HCT116 (cell line): Measurements from ENCODE around the gene CD58. TPM values are rescaled to one million over a fixed set of nuclear protein-coding genes. Genes with fewer than 3 reads are reported as not detected.

Experiments used
- ATAC-seq: fragments of 200-7000 bp; cut with Tn5 transposase; 2 replicates; pipeline ENCODE4 v1.9.1; 2020; ENCODE audit warnings: mild to moderate bottlenecking, moderate library complexity
- BruUV-seq: library from RNA; stranded (reverse); fragments of 400-500 nt; replicated peaks from 2 replicates; lab custom pipeline; 2021; lab: Mats Ljungman, UMichigan
- CTCF ChIA-PET: fragments of 300-600 bp; sonication (Branson Sonifier 250); formaldehyde crosslinking; loops from one replicate; lab custom pipeline; 2021; ENCODE audit warnings: antibody characterized with exemption; lab: Charles Lee
- POLR2A ChIA-PET: fragments of 300-600, 350-600 bp; sonication (Branson Sonifier 250); formaldehyde crosslinking; loops from one replicate; lab custom pipeline; 2021; ENCODE audit warnings: antibody characterized with exemption; lab: Charles Lee
- RAD21 ChIA-PET, 2 experiments: fragments of 300-600 bp; sonication (Branson Sonifier 250); formaldehyde crosslinking; loops; one replicate each; lab custom pipeline; 2023; ENCODE audit warnings: low total read pairs in 2 of 2; ENCODE audit not compliant: uncharacterized antibody in 2 of 2, unreplicated experiment in 2 of 2, low non-redundant PET in 1 of 2; lab: Charles Lee
- DNase-seq: peaks from one replicate; pipeline ENCODE4 v3.0.0-alpha.2; 2010; ENCODE audit warnings: low read depth, low spot score
- H2AFZ ChIP-seq: fragments of 200-600 bp; shearing (Covaris generic), sonication (generic); 2 replicates; pipeline ENCODE4 v1.6.1; 2017; ENCODE audit warnings: low read depth, mixed run types, mixed read lengths, antibody characterized with exemption, low read length; ENCODE audit not compliant: poor library complexity, severe bottlenecking
- H3K27ac ChIP-seq: 2 replicates; pipeline ENCODE4 v1.5.1; 2012; ENCODE audit warnings: low read depth, low read length
- H3K27me3 ChIP-seq: fragments of 200-600 bp; sonication (generic); 2 replicates; pipeline ENCODE4 v1.6.1; 2016; ENCODE audit warnings: mixed run types, low read length, mixed read lengths; ENCODE audit not compliant: insufficient read depth
- H3K36me3 ChIP-seq, 2 experiments: fragments of 200-500 bp in 1 of 2; fragments of 200-600 bp in 1 of 2; sonication (Bioruptor generic) in 1 of 2; sonication (generic) in 1 of 2; 2 replicates each; pipeline versions ENCODE4 v1.5.1 to v1.6.1; 2014 to 2016; ENCODE audit warnings: low read length in 2 of 2, inconsistent platforms in 1 of 2, mixed read lengths in 1 of 2, mixed run types in 1 of 2; ENCODE audit not compliant: insufficient read depth in 2 of 2, control insufficient read depth in 1 of 2
- H3K4me1 ChIP-seq, 2 experiments: fragments of 200-600 bp in 1 of 2; sonication (generic) in 1 of 2; 2 replicates each; pipeline versions ENCODE4 v1.5.1 to v1.6.1; 2012 to 2017; ENCODE audit warnings: low read length in 2 of 2, inconsistent platforms in 1 of 2, mild to moderate bottlenecking in 1 of 2, mixed read lengths in 1 of 2, mixed run types in 1 of 2, moderate library complexity in 1 of 2; ENCODE audit not compliant: insufficient read depth in 2 of 2, control insufficient read depth in 1 of 2
- H3K4me2 ChIP-seq: fragments of 200-600 bp; sonication (generic); 2 replicates; pipeline ENCODE4 v1.6.1; 2017; ENCODE audit warnings: mixed run types, low read length, mixed read lengths
- H3K4me3 ChIP-seq, 2 experiments: fragments of 200-600 bp in 1 of 2; sonication (generic) in 1 of 2; replicated peaks in 1 of 2; 2 replicates each; pipeline ENCODE4 v1.5.1; 2011 to 2016; ENCODE audit warnings: low read length in 2 of 2, control low read depth in 1 of 2, low read depth in 1 of 2, mild to moderate bottlenecking in 1 of 2, mixed read lengths in 1 of 2, mixed run types in 1 of 2
- H3K79me2 ChIP-seq: fragments of 200-600 bp; sonication (generic); 2 replicates; pipeline ENCODE4 v1.6.1; 2017; ENCODE audit warnings: mild to moderate bottlenecking, mixed run types, low read length, moderate library complexity, mixed read lengths; ENCODE audit not compliant: insufficient read depth
- H3K9ac ChIP-seq: fragments of 200-600 bp; sonication (generic); 2 replicates; pipeline ENCODE4 v1.6.1; 2016; ENCODE audit warnings: low read length, mixed read lengths
- H3K9me2 ChIP-seq: fragments of 200-600 bp; sonication (generic), shearing (Covaris generic); 2 replicates; pipeline ENCODE4 v1.6.1; 2017; ENCODE audit warnings: mixed run types, mild to moderate bottlenecking, moderate library complexity; ENCODE audit not compliant: insufficient read depth
- H3K9me3 ChIP-seq, 2 experiments: fragments of 200-500 bp in 1 of 2; fragments of 200-600 bp in 1 of 2; sonication (Bioruptor generic) in 1 of 2; sonication (generic) in 1 of 2; 2 replicates each; pipeline ENCODE4 v1.6.1; 2014 to 2017; ENCODE audit warnings: low read length in 2 of 2, mixed read lengths in 2 of 2, inconsistent platforms in 1 of 2, low read depth in 1 of 2, mild to moderate bottlenecking in 1 of 2, mixed run types in 1 of 2, moderate library complexity in 1 of 2; ENCODE audit not compliant: control insufficient read depth in 1 of 2, insufficient read depth in 1 of 2
- H4K20me1 ChIP-seq: fragments of 200-600 bp; sonication (generic), shearing (Covaris generic); 2 replicates; pipeline ENCODE4 v1.6.1; 2017; ENCODE audit warnings: mixed run types, mild to moderate bottlenecking, moderate library complexity; ENCODE audit not compliant: insufficient read depth
- ATF3 ChIP-seq: IDR thresholded peaks from 2 replicates; pipeline ENCODE4 v1.6.1; 2012
- CBX3 ChIP-seq: IDR thresholded peaks from 2 replicates; pipeline ENCODE4 v1.6.1; 2012; ENCODE audit warnings: low read depth
- CTCF ChIP-seq, 3 experiments: fragments of 200-600 bp in 1 of 3; sonication (generic) in 1 of 3; IDR thresholded peaks in 2 of 3; conservative IDR thresholded peaks in 1 of 3; 2 replicates each; pipeline ENCODE4 v1.5.1; 2012 to 2017; ENCODE audit warnings: low read depth in 2 of 3, low read length in 2 of 3, antibody characterized with exemption in 1 of 3, borderline replicate concordance in 1 of 3, control low read depth in 1 of 3, mild to moderate bottlenecking in 1 of 3, mixed read lengths in 1 of 3, mixed run types in 1 of 3, moderate library complexity in 1 of 3; ENCODE audit not compliant: insufficient read depth in 1 of 3
- EZH2 ChIP-seq: fragments of 200-600 bp; sonication (generic); IDR thresholded peaks from 2 replicates; pipeline ENCODE4 v1.6.1; 2017; ENCODE audit warnings: antibody characterized with exemption, mixed run types
- FOSL1 ChIP-seq: IDR thresholded peaks from 2 replicates; pipeline ENCODE4 v1.6.1; 2012; ENCODE audit warnings: low read depth
- JUND ChIP-seq: IDR thresholded peaks from 2 replicates; pipeline ENCODE4 v1.6.1; 2012
- POLR2AphosphoS5 ChIP-seq: IDR thresholded peaks from 2 replicates; pipeline ENCODE4 v1.6.1; 2011; ENCODE audit warnings: mild to moderate bottlenecking, low read depth, low read length, moderate library complexity
- RAD21 ChIP-seq: IDR thresholded peaks from 2 replicates; pipeline ENCODE4 v1.6.1; 2012; ENCODE audit warnings: low read depth, mild to moderate bottlenecking
- SIN3A ChIP-seq: IDR thresholded peaks from 2 replicates; pipeline ENCODE4 v1.6.1; 2012; ENCODE audit warnings: low read depth
- SP1 ChIP-seq: IDR thresholded peaks from 2 replicates; pipeline ENCODE4 v1.6.1; 2012; ENCODE audit warnings: low read depth
- SRF ChIP-seq: IDR thresholded peaks from 2 replicates; pipeline ENCODE4 v1.6.1; 2012; ENCODE audit warnings: low read depth
- TCF7L2 ChIP-seq: IDR thresholded peaks from 2 replicates; pipeline ENCODE4 v1.7.0; 2011; ENCODE audit warnings: borderline replicate concordance, inconsistent platforms; ENCODE audit not compliant: insufficient read depth, insufficient read length; ENCODE audit errors: extremely low read depth
- YY1 ChIP-seq: IDR thresholded peaks from 2 replicates; pipeline ENCODE4 v1.6.1; 2011; ENCODE audit warnings: low read length, low read depth, moderate library complexity, mild to moderate bottlenecking; ENCODE audit not compliant: insufficient replicate concordance; ENCODE audit errors: extremely low read depth
- ZFX ChIP-seq: fragments of 450-650 bp; IDR thresholded peaks from 2 replicates; pipeline ENCODE4 v1.6.1; 2017
- intact Hi-C: fragments of 100-400 bp; cut with micrococcal nuclease; formaldehyde crosslinking; loops from 2 replicates; pipeline ENCODE4 v1.10.0; 2022
- total RNA-seq: library from RNA; stranded (reverse); gene quantifications from one replicate; pipeline ENCODE4 v1.2.1, GENCODE V29; 2021; ENCODE audit not compliant: unreplicated experiment
- TF ChIP-seq, protein P1 (sequence below): IDR thresholded peaks from 2 replicates; pipeline ENCODE4 v1.6.1; 2012; ENCODE audit warnings: low read depth

The CD58 gene
- total RNA-seq, 1 experiment from 2014 or later, result 18.0 TPM

GRCh38 chr1:116515702-116516101 lies 55.1 kb downstream of the CD58 start:
- POLR2A ChIA-PET, result interaction anchor here (1.3 kb wide), 1 partner anchor 10 kb away, joined by 4 read pairs; no protein-coding TSS in a partner anchor
- Histone ChIP-seq H3K9me2 (no peaks in the 10 kb centered on the region), H3K9me3 (no peaks in the 10 kb centered on the region), H2AFZ (no peak overlapping the region), H3K27ac (no peak overlapping the region), H3K4me3 (no peak overlapping the region), H3K36me3 (no peaks in the 10 kb centered on the region), H3K79me2 (no peaks in the 10 kb centered on the region), H3K4me1 (peaks cover 3 to 8% of the 10 kb centered on the region in 2 experiments; a peak in 3 of 4 replicates), H3K27me3 (no peaks in the 10 kb centered on the region), H3K9ac (no peak overlapping the region), H4K20me1 (no peaks in the 10 kb centered on the region), H3K4me2 (no peak overlapping the region)
- CTCF ChIA-PET, result no interaction called here
- DNase-seq (no peak), ATAC-seq (no peak)
- BruUV-seq, result no TSS peak
- TF ChIP-seq POLR2AphosphoS5 (no peak), RAD21 (no peak), SP1 (no peak), YY1 (no peak), CTCF (IDR thresholded peaks at IDR 0.05 in 2 of 3, conservative IDR thresholded peaks at IDR 0.05 in 1 of 3; ENCODE audit: borderline replicate concordance in 1 of 3, insufficient read depth in 1 of 3, low read depth in 2 of 3, low read length in 2 of 3) (no peak), SIN3A (no peak), ZFX (no peak), FOSL1 (no peak), TCF7L2 (no peak), SRF (no peak), JUND (no peak), EZH2 (no peak), CBX3 (no peak), ATF3 (no peak)
- TF ChIP-seq, protein P1, sequence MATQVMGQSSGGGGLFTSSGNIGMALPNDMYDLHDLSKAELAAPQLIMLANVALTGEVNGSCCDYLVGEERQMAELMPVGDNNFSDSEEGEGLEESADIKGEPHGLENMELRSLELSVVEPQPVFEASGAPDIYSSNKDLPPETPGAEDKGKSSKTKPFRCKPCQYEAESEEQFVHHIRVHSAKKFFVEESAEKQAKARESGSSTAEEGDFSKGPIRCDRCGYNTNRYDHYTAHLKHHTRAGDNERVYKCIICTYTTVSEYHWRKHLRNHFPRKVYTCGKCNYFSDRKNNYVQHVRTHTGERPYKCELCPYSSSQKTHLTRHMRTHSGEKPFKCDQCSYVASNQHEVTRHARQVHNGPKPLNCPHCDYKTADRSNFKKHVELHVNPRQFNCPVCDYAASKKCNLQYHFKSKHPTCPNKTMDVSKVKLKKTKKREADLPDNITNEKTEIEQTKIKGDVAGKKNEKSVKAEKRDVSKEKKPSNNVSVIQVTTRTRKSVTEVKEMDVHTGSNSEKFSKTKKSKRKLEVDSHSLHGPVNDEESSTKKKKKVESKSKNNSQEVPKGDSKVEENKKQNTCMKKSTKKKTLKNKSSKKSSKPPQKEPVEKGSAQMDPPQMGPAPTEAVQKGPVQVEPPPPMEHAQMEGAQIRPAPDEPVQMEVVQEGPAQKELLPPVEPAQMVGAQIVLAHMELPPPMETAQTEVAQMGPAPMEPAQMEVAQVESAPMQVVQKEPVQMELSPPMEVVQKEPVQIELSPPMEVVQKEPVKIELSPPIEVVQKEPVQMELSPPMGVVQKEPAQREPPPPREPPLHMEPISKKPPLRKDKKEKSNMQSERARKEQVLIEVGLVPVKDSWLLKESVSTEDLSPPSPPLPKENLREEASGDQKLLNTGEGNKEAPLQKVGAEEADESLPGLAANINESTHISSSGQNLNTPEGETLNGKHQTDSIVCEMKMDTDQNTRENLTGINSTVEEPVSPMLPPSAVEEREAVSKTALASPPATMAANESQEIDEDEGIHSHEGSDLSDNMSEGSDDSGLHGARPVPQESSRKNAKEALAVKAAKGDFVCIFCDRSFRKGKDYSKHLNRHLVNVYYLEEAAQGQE, result no peak
- intact Hi-C loops, result no loop called here
- RAD21 ChIA-PET, result no interaction called here
